ENCODE results near the gene SRCIN1. TPM values are rescaled to one million over a fixed set of nuclear protein-coding genes. Genes with fewer than 3 reads are reported as not detected.
A peak's percentile ranks its signal among the peaks of the same experiment; 100 is the strongest.

SRCIN1 gene
- total and polyA plus RNA-seq, 12 donors, result 0.27 to 3.2 (median 1.2) TPM

- no peak overlapping the region for H3K27ac ChIP-seq
- H3K27me3 ChIP-seq, result peaks cover 41 to 78% (median 70%) of the 10 kb centered on the region in 7 donors
- intact Hi-C loops (cut with DNase I), result no loop called here
- ATAC-seq, result no peak
- H3K4me3 ChIP-seq, result peak overlapping the region in 1 of 10 donors; percentile 1
- peak in 1 of 2 donors; percentile 22 for DNase-seq
- no peaks in the 10 kb centered on the region for H3K9me3 ChIP-seq
- H3K4me1 ChIP-seq, result peaks cover 20 to 44% (median 36%) of the 10 kb centered on the region in 9 donors
- TF ChIP-seq, protein P1, sequence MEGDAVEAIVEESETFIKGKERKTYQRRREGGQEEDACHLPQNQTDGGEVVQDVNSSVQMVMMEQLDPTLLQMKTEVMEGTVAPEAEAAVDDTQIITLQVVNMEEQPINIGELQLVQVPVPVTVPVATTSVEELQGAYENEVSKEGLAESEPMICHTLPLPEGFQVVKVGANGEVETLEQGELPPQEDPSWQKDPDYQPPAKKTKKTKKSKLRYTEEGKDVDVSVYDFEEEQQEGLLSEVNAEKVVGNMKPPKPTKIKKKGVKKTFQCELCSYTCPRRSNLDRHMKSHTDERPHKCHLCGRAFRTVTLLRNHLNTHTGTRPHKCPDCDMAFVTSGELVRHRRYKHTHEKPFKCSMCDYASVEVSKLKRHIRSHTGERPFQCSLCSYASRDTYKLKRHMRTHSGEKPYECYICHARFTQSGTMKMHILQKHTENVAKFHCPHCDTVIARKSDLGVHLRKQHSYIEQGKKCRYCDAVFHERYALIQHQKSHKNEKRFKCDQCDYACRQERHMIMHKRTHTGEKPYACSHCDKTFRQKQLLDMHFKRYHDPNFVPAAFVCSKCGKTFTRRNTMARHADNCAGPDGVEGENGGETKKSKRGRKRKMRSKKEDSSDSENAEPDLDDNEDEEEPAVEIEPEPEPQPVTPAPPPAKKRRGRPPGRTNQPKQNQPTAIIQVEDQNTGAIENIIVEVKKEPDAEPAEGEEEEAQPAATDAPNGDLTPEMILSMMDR (IDR thresholded peaks at IDR 0.05), result no peak
- WGBS, 2 donors, result 8 to 11% methylated on average over 15 of the region's 15 CpGs
- H3K36me3 ChIP-seq, result no peaks in the 10 kb centered on the region
These were observed 45.0 kb downstream of the SRCIN1 start for GRCh38 chr17:38560503-38561318.

DNA sequence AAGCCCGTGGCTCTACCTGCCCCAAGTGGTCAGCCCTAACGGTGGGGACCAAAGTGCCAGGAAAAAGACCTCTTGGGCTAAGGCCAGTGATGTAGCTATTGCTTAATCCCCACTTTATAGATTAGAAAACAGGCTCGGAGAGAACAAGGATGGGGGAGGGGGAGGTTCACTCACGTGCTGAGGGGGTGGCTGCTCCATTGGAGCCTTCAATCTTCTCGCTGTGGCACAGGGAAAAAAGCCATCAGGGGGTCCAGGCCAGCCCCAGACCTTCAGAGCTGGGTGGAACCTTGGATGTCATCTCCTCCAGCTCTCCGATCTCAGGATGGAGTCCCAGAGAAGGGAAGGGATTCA is 45.9 kb downstream of the SRCIN1 start:
- DNase-seq (no peak), ATAC-seq (no peak)
- Histone ChIP-seq H3K36me3 (no peaks in the 10 kb centered on the region), H3K27ac (no peak overlapping the region), H3K4me1 (peaks cover 20 to 44% (median 34%) of the 10 kb centered on the region in 9 donors), H3K4me3 (peak overlapping the region in 3 of 10 donors; percentile 1 to 57 (median 54)), H3K27me3 (peaks cover 41 to 70% (median 64%) of the 10 kb centered on the region in 7 donors), H3K9me3 (no peaks in the 10 kb centered on the region)
- WGBS, 2 donors, result 10 to 14% methylated on average over 6 of the region's 6 CpGs
- TF ChIP-seq, protein P1 (IDR thresholded peaks at IDR 0.05), result no peak
- intact Hi-C loops (cut with DNase I), result loop anchor here (2.0 to 10.0 kb wide), 7 partner anchors 102 to 175 kb away; partner anchors contain the start of gene CISD3 (in 1 of the 10)

- H3K27ac ChIP-seq, result no peak overlapping the region
- intact Hi-C loops (cut with DNase I), result loop anchor here (2.0 to 10.0 kb wide), 7 partner anchors 103 to 176 kb away; partner anchors contain the start of gene CISD3 (in 1 of the 10)
- H3K27me3 ChIP-seq, result peaks cover 41 to 65% (median 59%) of the 10 kb centered on the region in 7 donors
- 4 to 6% methylated on average over 44 of the region's 44 CpGs for WGBS, 2 donors
- H3K4me3 ChIP-seq, result peak overlapping the region in 9 of 10 donors; percentile 3 to 57 (median 49)
- H3K36me3 ChIP-seq, result no peaks in the 10 kb centered on the region
- H3K9me3 ChIP-seq, result no peaks in the 10 kb centered on the region
- peak; percentile 45 to 78 (median 66) for ATAC-seq
- peak; percentile 71 to 76 for DNase-seq
- TF ChIP-seq, protein P1 (IDR thresholded peaks at IDR 0.05), result peak in 2 of 9 donors; percentile 16
- H3K4me1 ChIP-seq, result peaks cover 20 to 44% (median 33%) of the 10 kb centered on the region in 9 donors
These were observed 46.5 kb downstream of the SRCIN1 start for GRCh38 chr17:38559051-38559879.

- H3K9me3 ChIP-seq, result no peaks in the 10 kb centered on the region
- peaks cover 36 to 64% (median 53%) of the 10 kb centered on the region in 7 donors for H3K27me3 ChIP-seq
- WGBS, 2 donors, result 4% methylated on average over 10 of the region's 10 CpGs
- H3K4me3 ChIP-seq, result peak overlapping the region; percentile 0 to 57 (median 42)
- DNase-seq (no peak), ATAC-seq (peak in 3 of 8 donors; percentile 2 to 9 (median 6))
- TF ChIP-seq, protein P1 (IDR thresholded peaks at IDR 0.05), result no peak
- no peak overlapping the region for H3K27ac ChIP-seq
- H3K36me3 ChIP-seq, result no peaks in the 10 kb centered on the region
- intact Hi-C loops (cut with DNase I), result loop anchor here (1.0 to 10.0 kb wide), 8 partner anchors 26 to 176 kb away; partner anchors contain the start of gene CISD3 (in 1 of the 10)
- H3K4me1 ChIP-seq, result peaks cover 20 to 44% (median 33%) of the 10 kb centered on the region in 9 donors
These were observed 47.1 kb downstream of the SRCIN1 start for GRCh38 chr17:38558728-38559050.
